Mucosa of stomach (tissue), 1 donor: ENCODE measurements around the gene RPLP2.
A peak's percentile ranks its signal among the peaks of the same experiment; 100 is the strongest.

Experiments
- H3K27me3 ChIP-seq: one replicate; pipeline ENCODE4 v1.7.0; 2013; ENCODE audit warnings: mild to moderate bottlenecking, low read length; ENCODE audit not compliant: control insufficient read depth, insufficient read depth
- H3K36me3 ChIP-seq: one replicate; pipeline ENCODE4 v1.7.0; 2013; ENCODE audit warnings: low read length; ENCODE audit not compliant: control insufficient read depth, insufficient read depth
- H3K4me1 ChIP-seq: one replicate; pipeline ENCODE4 v1.7.0; 2013; ENCODE audit warnings: mild to moderate bottlenecking, low read length; ENCODE audit not compliant: control insufficient read depth, insufficient read depth
- H3K4me3 ChIP-seq: one replicate; pipeline ENCODE4 v1.7.0; 2013; ENCODE audit warnings: low read length
- H3K9ac ChIP-seq: one replicate; pipeline ENCODE4 v1.7.0; 2013; ENCODE audit warnings: mild to moderate bottlenecking, low read length, moderate library complexity
- H3K9me3 ChIP-seq: one replicate; pipeline ENCODE4 v1.7.0; 2013; ENCODE audit warnings: mild to moderate bottlenecking, low read length, moderate library complexity; ENCODE audit not compliant: control insufficient read depth
- donor health status: Pancreatic carcinoma.

The RPLP2 gene

DNA sequence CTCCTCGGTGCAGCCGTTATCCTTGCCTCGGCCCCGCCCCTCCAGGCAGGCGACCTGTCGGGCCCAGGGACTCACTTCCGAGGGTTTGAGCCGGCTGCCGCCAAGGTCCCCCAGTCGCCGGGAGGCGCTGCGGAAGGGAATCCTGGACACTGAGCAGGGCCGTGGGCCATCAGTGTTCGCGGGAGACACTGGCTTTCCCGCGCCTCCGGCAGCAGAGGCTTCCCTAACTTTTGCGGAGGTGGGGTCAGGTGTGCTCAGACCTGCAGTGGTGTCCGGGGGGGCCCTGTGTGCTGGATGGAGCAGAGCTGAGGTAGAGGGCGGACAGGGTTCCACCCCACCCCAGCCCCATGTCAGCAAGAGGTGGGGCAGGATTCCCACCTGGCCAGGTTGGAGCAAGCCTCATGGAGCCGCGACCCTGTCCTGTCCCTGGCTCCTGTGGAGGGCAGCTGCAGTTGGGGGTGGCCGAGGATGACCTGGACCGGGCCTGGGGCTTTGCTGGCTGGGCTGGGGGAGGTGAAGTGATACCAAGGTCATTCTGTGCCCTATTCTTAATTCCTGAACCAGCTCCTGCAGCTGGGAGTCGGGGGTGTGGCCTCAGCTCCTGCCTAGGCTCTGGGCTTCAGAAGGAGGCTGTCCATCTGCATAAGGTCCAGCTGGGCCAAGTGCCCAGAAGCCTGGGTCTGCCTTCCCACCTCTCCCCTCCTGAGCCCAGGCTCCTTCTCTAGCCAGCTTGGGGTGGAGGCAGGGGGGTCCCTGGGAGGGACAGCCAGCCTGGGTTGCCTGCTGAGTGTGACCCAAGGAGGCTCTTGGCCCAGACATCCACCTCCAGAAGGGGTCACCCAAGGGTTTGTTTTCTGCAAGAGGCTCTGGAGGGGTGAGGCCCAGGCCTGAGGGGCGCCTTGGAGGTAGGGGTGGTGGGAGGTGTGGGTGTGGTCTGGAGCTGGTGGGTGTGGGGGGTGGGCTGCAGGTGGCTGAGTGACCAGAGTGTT, 41.3 kb downstream of the RPLP2 start:
- Histone ChIP-seq H3K4me1 (peaks cover 23% of the 10 kb centered on the region), H3K27me3 (peaks cover 40% of the 10 kb centered on the region), H3K4me3 (no peak overlapping the region), H3K36me3 (no peaks in the 10 kb centered on the region), H3K9me3 (no peaks in the 10 kb centered on the region), H3K9ac (no peak overlapping the region)

DNA sequence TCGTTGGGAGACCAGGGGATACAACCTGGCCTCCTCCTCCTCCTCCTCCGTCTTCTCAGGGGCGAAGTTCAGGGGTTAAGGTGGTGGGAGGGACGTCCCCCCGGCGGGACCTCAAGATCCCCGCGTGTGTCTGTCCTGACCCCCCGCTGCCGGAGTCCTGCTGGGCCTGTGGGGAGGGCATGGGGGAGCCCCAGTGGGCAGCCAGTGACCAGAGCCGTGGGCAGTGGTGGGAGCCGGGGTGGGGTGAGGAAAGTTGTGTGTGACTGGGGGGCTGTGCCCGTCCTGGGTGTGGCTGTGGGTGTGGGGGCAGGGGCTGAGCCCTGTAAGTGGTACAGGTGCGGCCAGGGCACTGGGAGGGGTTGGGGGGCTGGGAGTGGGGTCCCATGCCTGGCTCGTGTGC, 43.0 kb downstream of the RPLP2 start:
- no peaks in the 10 kb centered on the region for H3K9me3 ChIP-seq
- H3K9ac ChIP-seq: no peak overlapping the region
- peaks cover 34% of the 10 kb centered on the region for H3K27me3 ChIP-seq
- no peaks in the 10 kb centered on the region for H3K36me3 ChIP-seq
- H3K4me1 ChIP-seq: peaks cover 23% of the 10 kb centered on the region
- H3K4me3 ChIP-seq: no peak overlapping the region

DNA sequence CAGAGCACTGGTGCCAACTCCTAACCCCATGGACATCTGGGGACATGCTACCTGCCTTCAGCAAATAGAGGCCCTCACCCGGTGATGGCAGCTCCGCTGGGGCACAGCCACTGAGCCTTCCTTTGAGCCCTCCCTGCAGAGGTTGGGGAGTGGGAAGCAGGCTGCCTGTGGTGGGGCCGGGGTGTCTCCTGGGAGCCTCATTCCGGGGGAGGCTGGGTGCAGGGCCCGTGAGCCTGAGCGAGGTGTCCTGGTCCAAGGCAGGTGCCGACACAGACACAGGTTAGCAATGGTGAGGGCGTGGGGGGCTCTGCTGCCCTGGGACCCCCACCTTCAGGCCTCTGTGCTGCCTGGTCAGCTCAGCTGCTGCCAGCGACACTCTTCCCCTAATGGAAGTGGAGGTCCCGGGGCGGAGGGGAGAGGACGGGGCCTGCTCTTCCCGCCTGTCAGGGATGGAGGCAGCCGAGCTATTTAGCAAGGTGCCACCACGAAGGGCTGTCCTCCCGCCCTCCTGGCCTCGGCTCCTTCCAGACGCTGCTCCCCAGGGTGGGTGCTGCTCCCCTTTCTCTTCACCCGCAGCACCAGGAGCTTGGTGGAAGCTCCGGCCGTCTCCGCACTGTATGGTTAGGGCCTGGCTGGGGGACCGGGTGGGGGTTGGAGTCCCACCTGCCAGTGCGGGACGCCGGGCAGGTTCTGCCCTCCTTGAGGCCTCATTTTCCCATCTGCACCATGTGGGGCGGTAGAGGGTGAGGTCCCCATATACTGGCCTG, 44.1 kb downstream of the RPLP2 start:
- Histone ChIP-seq H3K9ac (no peak overlapping the region), H3K4me1 (peaks cover 15% of the 10 kb centered on the region), H3K4me3 (no peak overlapping the region)

DNA sequence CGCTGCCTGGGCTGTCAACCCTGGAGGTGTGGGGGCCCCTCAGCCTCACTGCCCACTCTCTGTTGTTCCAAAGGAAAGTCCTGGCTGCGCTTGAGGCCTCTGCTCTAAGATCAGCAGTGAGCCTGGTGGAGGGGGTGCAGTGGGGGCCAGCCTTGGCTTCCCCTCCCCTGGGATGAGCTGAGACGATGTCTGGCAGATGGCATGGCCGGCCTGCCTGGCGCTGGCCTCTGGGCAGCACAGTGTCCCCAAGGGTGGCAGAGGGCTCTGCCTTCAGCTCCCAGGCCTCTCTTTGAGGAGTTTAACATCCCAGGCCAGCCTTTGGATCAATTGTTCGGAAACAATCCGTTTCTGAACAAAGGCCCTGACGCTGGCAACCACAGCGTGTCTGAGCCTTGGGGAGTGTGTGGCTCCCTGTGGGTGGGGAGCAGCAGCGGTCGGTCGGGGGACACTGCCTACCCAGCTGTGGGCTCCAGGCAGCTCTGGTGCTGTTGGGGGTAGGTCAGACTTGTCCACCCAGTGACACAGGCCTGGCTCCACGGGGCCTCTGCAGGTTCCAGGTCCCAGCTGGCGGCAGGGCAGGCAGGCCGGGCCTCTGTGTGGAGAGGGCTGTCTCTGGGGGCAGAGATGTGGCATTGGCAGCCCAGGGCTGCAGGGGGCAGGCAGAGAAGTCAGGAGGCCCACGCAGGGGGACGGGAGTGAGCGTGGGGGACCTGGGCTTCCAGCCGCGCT, 45.0 kb downstream of the RPLP2 start:
- peaks cover 14% of the 10 kb centered on the region for H3K4me1 ChIP-seq
- H3K36me3 ChIP-seq: no peaks in the 10 kb centered on the region
- H3K27me3 ChIP-seq: peaks cover 17% of the 10 kb centered on the region
- H3K4me3 ChIP-seq: no peak overlapping the region
- H3K9ac ChIP-seq: no peak overlapping the region
- no peaks in the 10 kb centered on the region for H3K9me3 ChIP-seq

More for the DNA sequence above, 44.1 kb downstream of the RPLP2 start:
- Histone ChIP-seq H3K36me3 (no peaks in the 10 kb centered on the region), H3K9me3 (no peaks in the 10 kb centered on the region), H3K27me3 (peaks cover 23% of the 10 kb centered on the region)

DNA sequence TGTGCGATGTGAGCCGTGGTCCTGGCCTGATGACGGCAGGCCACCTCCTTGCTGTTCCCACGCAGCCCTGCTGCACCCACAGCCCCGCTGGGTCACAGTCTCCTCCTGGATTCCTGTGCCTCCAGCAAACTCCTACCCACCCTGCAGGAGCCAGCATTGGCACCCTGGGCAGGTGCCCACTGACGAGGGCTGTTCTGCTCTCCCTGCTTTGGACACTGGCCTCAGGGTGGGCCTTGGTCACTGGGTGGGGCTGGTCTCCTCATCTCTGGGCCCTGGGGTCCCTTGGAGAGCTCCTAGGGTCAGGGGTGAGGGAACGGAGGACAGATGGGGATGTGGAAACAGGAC, 45.5 kb downstream of the RPLP2 start:
- Histone ChIP-seq H3K36me3 (no peaks in the 10 kb centered on the region), H3K9me3 (no peaks in the 10 kb centered on the region), H3K4me3 (no peak overlapping the region), H3K9ac (no peak overlapping the region), H3K27me3 (peaks cover 13% of the 10 kb centered on the region), H3K4me1 (peaks cover 16% of the 10 kb centered on the region)

DNA sequence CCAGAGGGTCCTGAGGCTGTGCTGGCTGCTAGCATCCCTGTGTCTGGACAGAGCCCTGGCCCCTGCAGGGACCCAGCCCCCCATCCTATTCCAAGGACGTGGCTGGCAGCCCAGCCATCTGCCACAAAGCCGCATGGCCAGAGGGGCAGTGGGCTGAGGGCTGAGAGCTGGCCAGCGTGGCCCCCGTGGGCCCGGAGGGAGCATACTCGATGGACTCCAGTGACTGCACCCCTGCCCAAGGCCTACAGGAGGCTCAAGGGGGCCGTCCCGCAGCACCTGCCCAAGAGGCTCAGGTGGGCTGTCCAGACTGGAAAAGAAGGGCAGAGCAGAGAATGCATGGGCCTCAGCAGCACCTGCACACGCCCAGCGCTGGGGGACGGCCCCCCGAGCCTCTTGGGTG, 46.0 kb downstream of the RPLP2 start:
- Histone ChIP-seq H3K9me3 (no peaks in the 10 kb centered on the region), H3K9ac (no peak overlapping the region), H3K27me3 (peaks cover 11% of the 10 kb centered on the region), H3K4me1 (peaks cover 12% of the 10 kb centered on the region), H3K4me3 (no peak overlapping the region), H3K36me3 (no peaks in the 10 kb centered on the region)

DNA sequence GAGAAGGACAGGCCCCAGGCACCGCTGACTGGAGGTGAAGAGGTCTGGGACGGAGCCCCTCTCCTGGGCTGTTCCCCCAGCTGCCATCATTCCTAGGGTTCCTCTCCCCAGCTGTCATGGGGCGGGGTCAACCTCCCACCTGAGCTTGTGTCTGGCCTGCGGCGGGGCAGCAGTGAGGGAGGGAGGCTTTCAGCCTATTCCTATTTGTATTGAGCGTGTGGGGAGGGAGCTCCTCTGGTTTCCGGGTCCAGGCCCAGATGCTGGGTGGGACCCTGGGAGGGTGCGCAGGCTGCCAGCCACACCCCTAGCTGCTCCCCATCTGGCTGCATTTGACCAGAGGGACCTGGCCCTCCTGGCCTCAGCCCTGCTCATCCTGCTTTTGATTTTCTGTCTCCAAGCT, 46.6 kb downstream of the RPLP2 start:
- Histone ChIP-seq H3K9ac (no peak overlapping the region), H3K4me1 (peaks cover 12% of the 10 kb centered on the region), H3K9me3 (no peaks in the 10 kb centered on the region), H3K27me3 (peaks cover 9% of the 10 kb centered on the region), H3K4me3 (no peak overlapping the region), H3K36me3 (no peaks in the 10 kb centered on the region)

DNA sequence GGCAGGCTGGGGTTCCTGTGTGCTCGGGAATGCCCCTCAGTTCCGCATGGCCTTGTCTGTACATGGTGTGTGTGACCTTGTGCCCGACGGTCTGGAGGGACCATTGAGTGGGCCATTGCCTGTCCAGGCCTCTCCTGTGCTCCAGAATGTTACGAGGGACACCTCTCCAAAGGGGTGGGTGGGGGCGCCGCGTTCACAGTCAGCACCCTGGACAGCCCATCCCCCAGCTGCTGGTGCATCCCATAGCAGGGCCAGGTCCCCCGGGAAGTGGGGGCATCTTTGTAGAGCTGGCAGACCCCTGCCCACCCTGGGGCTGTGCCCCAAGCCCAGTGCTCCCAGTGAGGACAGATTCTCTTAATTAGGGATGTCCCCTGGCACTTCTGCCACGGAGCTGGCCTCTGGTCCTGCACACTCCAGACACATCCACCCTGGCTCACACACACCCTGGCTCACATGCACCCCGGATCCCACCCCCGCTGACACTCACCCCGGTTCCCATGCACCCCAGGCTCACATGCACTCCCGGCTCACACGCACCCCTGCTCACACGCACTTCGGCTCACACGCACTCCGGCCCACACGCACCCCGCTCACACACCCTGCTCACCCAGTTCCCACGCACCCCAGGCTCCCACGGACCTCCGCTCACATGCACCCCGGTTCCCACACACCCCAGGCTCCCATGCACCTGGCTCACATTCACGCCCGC, 48.4 kb downstream of the RPLP2 start:
- Histone ChIP-seq H3K36me3 (no peaks in the 10 kb centered on the region), H3K9me3 (no peaks in the 10 kb centered on the region), H3K4me1 (peaks cover 25% of the 10 kb centered on the region), H3K27me3 (peaks cover 24% of the 10 kb centered on the region), H3K4me3 (no peak overlapping the region), H3K9ac (no peak overlapping the region)

DNA sequence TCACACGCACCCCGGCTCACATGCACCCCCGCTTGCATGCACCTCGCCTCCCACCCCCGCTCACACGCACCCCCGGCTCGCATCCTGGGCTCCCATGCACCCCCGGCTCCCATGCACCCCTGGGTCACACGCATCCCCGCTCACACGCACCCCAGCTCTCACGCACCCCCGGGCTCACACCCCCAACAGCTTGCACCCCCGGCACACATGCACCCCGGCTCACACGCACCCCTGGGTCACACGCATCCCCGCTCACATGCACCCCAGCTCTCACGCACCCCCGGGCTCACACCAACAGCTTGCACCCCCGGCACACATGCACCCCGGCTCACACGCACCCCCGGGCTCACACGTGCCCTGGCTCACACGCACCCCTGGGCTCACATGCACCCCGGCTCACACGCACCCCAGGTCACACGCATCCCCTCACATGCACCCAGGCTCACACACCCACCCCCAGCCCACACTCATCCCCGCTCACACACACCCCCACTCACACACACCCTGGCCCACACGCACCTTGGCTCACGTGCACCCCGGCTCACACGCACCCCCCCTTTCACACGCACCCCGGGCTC, 49.1 kb downstream of the RPLP2 start:
- no peak overlapping the region for H3K4me3 ChIP-seq
- H3K4me1 ChIP-seq: peaks cover 27% of the 10 kb centered on the region
- H3K36me3 ChIP-seq: no peaks in the 10 kb centered on the region
- peaks cover 30% of the 10 kb centered on the region for H3K27me3 ChIP-seq
- H3K9me3 ChIP-seq: no peaks in the 10 kb centered on the region
- H3K9ac ChIP-seq: no peak overlapping the region

DNA sequence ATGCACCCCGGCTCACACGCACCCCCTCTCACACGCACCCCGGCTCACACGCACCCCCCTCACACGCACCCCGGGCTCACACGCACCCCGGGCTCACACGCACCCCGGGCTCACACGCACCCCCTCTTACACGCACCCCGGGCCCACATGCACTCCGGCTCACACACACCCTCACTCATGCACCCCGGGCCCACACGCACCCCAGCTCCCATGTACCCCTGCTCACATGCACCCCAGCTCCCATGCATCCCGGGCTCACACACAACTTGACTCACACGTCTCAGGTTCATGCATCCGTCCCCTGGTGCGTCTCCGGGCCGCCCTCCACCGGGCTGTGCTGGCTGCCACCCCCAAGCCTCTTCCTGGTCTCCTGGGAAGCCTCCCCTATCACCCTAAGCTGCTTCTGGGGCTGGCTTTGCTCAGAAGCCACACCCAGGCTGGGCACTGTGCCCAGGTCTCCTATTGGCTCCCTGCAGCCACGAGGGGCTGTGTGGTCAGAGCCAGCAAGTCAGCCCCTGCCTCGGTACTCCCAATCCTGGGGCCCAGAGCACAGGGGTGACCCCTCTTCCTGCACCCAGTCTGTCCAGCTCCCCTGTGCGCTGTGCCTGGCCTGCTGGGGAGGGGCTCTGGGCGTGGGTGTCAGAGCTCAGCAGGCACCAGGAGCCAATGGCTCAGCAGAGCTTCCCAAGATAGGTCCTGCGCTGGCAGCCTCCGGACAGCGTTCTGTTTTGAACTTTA, 49.8 kb downstream of the RPLP2 start:
- H3K9ac ChIP-seq: peak overlapping the region; percentile 37
- no peaks in the 10 kb centered on the region for H3K36me3 ChIP-seq
- no peaks in the 10 kb centered on the region for H3K9me3 ChIP-seq
- H3K4me3 ChIP-seq: no peak overlapping the region
- H3K4me1 ChIP-seq: peaks cover 27% of the 10 kb centered on the region
- H3K27me3 ChIP-seq: peaks cover 31% of the 10 kb centered on the region
